ENCODE results near the gene CIAO2B.
"Not testable (repeated sequence)": the region's sequence is repeated elsewhere in the genome, so short reads cannot be mapped to it uniquely, and the experiment has no call there.

Gene CIAO2B

GRCh38 chr16:66903544-66904427 lies 30.4 kb downstream of the CIAO2B start:
- DNase-seq (ENCODE audit: low read depth), result no peak

DNA sequence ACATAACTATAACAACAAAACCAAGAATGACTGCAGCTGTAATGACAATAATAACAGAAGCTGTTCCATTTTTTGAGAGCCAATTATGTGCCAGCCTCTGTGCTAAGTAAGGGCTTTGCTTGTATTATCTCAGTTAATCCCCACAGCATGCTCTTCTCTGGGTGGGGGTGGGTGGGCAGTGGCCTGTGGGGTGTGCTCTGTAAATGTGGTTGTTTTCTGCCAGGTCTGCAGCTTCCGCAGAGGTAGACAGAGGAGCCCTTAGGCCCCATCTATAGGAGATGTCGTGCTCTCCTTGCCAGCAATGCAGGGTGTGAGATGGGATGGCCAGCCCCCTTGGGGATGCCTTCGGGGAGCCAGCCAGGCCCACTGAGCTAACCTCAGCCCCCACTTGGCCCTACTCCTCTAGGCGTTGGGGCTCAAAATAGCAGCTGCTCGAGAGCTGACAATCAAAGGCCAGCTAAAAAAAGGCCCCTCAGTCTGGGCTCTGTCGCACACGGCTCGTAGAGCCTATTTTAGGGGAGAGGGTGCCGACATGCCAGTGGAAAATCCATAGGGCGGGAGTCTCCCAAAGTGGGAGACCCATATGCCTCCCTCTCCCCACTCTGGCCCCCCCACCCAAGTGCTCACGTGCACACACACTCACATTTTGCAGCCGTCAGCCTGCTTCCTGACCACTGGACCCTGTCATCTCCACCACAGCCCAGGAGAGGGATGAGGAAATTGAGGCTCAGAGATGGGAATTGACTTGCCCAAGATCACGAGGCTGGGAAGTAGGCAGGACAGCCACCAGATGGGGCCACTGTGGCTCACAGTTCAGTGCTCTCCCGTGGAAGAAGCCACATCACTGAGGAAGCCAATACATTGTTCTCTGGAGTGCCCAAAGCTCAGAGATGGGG lies 31.3 kb downstream of the CIAO2B start:
- no peak for DNase-seq (ENCODE audit: low read depth)

DNA sequence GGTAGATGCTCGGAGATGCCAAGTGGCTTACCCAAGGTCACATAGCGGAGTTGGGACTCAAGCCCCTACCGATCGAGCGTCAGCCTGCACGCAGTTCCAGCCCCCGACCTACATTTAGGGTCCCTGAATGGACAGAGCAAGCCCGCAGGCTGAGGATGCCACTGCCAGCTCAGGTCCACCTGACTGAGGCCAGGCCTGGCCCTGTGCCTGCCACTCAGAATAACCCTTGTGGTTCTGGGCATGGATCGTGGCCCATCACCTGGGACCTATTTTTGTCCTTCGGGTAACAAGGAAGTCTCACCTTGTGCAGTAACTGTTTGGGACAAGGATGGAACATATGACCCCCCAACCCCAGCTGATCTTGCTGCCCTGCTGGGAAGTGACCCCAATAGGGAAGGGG lies 32.6 kb downstream of the CIAO2B start:
- no peak for DNase-seq (ENCODE audit: low read depth)

- no peak for DNase-seq (ENCODE audit: low read depth)
Measured at GRCh38 chr16:66900721-66901441, 33.3 kb downstream of the CIAO2B start.

DNA sequence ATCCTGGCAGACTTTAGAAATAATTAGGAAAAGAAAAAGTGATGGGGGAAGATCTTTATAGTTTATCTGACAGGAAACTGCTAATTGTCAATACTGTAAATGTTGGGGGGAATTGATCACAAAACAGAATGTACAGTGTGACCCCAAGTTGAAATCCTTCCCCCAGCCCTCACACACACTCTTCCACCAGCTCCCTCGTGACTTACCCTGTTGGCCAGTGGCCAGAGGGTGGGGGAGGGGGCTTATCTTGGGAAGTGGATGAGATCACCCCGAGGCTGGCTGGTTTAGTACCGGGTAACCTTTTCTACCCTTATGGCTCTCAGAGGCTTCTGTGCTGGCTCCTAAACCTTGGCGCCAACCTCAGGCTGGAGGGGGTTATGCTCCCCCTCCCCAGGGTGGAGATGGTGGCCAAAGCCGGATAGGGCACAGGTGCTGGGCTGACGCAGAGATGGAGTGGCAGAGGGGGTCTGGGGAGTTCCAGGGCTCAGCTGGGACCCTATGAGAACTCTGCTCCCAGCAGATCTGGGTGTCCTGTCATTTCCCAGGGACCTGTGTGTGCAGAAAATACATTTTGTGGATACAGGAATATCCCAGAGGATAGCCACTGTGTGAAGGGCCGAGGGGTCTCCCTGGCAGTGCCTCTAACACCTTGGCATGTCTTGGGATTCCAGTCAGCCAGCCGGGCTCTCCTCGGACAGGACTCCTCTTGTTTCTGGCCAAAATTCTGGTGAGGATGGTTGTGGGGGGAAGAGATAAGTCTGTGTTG lies 34.1 kb downstream of the CIAO2B start:
- DNase-seq (ENCODE audit: low read depth), result no peak

DNA sequence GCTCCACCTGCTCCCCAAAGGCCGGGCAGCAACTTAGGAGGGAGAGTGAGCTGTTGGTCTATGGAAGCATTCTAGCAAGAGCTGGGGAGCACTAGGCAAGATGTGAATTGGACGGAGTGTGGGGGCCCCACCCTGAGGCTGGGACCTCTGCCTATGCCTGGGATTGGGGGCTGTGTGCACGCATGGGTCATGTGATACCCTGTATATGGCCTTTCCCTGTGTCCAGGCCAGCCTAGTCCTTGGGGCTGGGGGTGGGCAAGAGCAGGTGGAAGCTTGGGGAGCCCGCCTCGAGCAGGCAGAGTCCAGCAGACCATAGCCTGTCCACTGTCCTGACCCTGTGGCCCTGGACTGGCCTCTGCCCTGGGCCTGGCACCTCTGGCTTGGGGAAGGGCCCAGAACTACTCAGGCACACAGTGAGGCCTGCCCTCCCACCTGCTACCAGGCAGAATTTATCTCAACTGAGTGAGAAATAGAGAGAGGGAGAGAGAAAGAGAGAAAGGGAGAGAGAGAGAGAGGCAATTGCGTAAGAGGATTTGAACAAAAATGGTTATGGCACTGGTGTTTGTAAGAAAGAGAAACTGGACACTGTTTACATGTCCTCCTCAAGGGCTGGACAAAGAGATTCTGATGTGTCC lies 34.8 kb downstream of the CIAO2B start:
- no peak for DNase-seq (ENCODE audit: low read depth)

GRCh38 chr16:66898933-66899309 lies 35.3 kb downstream of the CIAO2B start:
- DNase-seq (ENCODE audit: low read depth), result no peak

DNA sequence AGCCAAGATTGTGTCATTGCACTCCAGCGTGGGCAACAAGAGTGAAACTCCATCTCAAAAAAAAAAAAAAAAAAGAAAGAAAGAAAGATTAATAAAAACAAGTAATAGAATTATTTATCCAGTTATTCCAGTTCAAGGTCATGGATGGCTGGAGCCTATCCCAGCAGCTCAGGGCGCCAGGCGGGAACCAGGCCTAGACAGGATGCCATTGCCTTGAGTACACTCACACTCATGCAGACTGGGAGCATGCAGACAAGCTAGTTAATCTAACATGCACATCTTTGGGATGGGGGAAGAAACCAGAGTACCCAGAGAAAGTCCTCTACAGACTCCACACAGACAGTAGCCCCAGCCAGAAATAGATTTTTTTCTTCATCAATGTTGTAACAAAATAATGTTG lies 36.0 kb downstream of the CIAO2B start:
- DNase-seq (ENCODE audit: low read depth), result no peak

- not testable (repeated sequence) for DNase-seq (ENCODE audit: low read depth)
Measured at GRCh38 chr16:66896682-66897081, 37.5 kb downstream of the CIAO2B start.

DNA sequence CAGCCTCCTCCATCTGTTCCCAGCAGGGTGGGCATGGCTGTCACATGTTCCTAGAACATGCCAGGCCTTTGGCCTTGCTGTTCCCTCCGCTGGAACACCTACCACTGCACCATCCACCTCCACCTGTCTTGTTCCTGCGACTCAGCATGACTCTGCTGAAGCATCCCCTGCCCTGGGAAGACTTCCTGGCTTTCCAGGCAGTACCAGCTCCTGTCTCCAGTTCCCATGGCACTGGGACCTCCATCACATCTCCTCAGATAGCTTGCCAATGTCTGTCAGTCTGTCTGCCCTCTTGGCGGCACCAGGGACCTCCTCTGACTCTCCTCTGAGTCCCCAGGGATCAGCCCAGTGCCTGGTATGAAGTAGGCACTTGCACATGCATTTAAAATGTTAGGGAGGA lies 38.2 kb downstream of the CIAO2B start:
- no peak for DNase-seq (ENCODE audit: low read depth)

DNA sequence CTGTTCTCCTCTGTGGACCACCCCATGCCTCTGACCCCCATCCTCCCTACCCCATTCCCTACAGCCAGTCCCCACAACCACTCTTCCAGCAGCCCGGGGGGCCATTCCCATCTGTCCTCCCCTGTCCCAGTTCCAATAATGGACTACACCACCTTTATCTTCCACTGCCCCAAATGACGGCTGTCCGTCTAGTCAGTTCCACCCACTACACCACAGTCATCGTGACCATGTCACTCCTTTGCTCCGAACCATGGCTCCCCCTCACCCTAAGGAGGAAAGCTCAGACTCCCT lies 38.6 kb downstream of the CIAO2B start:
- no peak for DNase-seq (ENCODE audit: low read depth)

- DNase-seq (ENCODE audit: low read depth), result no peak
Measured at GRCh38 chr16:66894948-66895688, 39.1 kb downstream of the CIAO2B start.

DNA sequence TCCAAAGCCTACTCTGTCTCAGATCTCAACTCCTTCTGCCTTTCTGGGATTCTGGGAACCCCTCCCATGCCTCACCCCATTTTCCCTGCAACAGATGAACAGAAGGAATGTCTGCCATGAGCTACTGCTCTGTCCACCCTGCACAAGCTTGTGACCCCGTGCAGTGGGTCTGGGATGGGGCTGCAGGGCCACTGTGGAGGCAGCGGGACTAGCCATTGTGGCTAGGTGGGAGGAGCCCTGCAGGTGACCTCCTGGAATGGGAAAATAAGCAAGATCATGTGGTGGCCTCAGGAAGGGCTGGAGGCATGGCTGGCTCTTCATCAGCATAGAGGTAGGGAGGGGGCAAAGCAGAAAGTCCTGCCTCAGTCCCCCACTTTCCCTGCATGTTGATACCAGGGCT lies 40.1 kb downstream of the CIAO2B start:
- DNase-seq (ENCODE audit: low read depth), result no peak

GRCh38 chr16:66891797-66892196 lies 42.4 kb downstream of the CIAO2B start:
- DNase-seq (ENCODE audit: low read depth), result no peak

DNA sequence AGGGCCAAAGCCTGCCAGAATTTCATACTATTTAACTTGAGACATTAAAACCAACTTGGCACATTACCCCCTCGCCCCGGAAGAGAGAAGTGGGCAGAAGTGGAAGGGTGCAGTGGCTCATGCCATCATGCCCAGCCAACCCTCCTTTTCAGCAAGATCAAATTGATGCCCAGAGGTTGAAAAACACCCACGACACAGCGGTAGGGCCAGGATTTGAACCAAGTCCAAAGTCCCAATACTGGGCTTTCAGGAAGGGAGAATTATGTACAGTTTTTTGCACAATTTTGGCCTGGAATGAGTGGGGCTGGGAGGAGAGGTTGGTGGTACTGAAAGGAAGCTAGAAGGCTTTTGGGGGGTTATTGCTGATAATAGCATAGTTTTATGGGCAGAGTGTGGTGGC lies 42.8 kb downstream of the CIAO2B start:
- DNase-seq (ENCODE audit: low read depth), result no peak

DNA sequence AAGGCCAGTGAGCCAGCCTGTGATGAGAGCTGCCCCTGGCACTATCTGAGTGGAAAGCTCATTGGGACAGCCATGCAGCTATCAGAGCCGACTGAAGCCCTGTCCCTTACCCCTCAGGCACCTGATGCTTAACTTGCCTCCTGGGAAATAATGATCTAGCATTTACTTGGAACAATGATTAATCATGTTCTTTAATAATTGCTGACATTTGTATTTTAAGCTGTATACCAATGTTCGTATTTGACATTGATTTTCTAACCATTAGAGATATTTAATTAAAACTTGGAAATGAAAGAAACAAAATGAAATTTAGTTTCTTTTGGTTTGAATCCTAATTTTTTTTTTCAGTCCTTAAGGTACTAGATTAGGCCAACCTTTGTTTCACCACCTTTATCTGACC lies 43.4 kb downstream of the CIAO2B start:
- no peak for DNase-seq (ENCODE audit: low read depth)

GRCh38 chr16:66889622-66890021 lies 44.6 kb downstream of the CIAO2B start:
- DNase-seq (ENCODE audit: low read depth), result no peak

GRCh38 chr16:66888647-66889615 lies 45.3 kb downstream of the CIAO2B start:
- no peak for DNase-seq (ENCODE audit: low read depth)

- DNase-seq (ENCODE audit: low read depth), result no peak
Measured at GRCh38 chr16:66886914-66887313, 47.3 kb downstream of the CIAO2B start.

- DNase-seq (ENCODE audit: low read depth), result no peak
Measured at GRCh38 chr16:66886321-66886720, 47.9 kb downstream of the CIAO2B start.
